SKM-1 treated with dmso at 0.1 percent for 144 hours (cell line): Measurements from ENCODE around the gene ASIC4.
A peak's percentile ranks its signal among the peaks of the same experiment; 100 is the strongest.

Experiments used
- DNase-seq: peaks from one replicate; lab custom pipeline; 2025; ENCODE audit not compliant: unreplicated experiment; lab: John Stamatoyannopoulos, UW

Gene ASIC4

DNA sequence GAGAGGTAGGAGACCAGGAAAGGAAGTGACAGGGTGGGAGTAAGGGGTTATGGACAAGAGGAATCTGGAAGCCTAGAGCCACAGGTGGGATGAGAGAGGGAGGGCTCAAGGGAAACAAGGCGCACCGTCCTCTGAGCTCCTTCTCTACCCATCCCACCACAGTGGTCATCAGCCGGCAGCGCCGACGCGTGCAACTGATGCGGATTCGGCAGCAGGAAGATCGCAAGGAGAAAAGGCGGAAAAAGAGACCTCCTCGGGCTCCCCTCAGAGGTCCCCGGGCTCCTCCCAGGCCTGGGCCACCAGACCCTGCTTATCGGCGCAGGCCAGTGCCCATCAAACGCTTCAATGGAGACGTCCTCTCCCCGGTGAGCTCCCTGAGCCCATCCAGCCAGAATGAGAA lies 34.7 kb downstream of the ASIC4 start:
- no peak for DNase-seq

DNA sequence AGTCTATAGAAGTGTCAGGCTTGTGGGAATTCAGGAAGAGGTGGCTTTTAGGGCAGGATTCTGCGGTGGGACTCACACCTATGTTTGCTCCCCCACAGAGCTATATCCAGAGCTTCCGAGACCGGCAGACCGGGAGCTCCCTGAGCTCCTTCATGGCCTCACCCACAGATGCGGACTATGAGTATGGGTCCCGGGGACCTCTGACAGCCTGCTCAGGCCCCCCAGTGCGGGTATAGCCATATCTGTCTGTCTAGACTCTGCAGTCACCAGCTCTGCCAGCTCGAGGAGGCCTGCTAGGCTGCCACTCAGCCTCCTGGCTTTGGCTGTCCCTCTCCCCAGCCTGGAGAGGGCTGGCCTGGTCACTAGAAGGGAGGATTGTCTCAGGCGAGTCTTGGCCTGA lies 35.3 kb downstream of the ASIC4 start:
- DNase-seq: no peak

DNA sequence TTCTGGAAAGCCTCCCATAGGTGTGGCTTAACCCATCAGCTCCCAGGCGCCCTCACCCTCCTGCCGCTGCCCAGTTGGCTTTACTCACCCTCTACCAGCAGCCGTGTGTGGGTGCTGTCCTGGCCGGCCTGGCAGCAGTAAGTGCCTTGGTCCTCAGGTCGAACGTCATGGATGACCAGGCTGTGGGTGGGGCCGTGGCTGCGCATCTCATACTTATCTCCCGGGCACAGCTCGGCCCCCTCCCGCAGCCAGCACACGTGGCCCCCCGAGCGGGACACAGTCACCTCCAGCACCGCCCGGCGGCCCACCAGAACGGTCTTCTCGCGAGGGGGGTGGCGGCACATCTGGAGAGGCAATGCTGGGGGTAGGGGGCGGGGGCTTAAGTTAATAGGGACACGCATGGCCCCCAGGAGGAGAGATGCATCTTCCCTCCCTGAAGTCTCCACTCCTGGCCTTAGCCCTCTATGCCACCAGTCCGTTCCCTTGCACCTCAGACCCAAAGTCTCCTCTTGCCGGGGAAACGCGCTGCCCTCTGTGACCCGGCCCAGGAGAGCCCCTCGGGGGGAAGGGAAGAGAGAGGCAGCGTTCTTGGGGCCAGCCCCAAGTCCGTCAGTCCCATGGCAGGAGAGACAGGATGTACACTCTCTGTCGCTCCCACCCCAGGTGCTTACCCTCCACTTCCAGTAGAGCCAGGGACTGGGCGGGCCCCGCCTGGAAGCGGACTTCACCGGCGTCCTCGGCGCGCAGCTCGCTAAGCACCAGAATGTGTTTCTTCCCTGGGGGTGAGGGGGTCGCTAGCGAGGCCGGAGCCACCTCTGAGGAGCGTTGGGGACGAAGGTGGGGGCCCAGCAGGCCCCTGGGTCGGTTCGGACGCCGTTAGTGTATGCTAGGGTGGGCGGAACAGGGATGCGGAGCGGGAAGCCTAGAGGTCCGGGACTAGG lies 37.4 kb downstream of the ASIC4 start:
- no peak for DNase-seq

DNA sequence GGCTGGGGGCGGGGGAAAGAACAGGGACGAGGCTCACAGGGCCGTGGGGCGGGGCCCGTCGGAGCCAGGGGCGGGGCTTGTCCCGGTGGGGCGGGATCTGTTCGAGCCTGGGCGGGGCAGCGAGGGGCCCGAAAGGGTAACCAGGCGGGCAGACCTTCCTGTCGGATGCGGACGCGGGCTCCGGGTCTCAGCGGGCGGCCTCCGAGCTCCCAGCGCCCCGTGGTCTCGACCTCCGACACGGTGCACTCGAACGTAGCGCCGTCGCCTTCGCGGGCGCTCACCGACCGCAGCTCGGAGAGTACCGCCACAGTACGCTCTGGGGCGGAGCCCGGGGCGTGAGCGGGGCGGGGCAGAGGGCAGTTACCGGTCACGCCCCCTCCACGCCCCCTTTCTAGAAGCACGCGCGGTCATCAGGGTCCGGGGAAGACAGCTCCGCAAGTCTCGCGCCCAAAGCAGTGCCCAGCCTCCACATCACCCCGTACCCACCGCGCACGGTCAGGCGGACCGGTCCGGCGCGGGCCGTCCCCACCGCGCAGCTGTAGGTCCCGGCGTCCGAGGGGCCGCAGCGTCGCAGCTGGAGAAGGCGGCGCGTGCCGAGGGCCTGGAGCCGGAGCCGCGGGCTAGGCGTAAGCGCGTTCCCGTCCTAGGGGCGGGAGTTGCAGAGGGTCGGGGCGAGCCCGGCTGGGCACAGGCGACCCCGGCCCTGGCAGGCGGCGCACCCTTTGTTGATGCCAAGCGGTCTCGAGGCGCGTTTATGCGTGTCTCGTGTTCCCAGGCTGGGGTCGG lies 38.3 kb downstream of the ASIC4 start:
- DNase-seq: peak; percentile 66

DNA sequence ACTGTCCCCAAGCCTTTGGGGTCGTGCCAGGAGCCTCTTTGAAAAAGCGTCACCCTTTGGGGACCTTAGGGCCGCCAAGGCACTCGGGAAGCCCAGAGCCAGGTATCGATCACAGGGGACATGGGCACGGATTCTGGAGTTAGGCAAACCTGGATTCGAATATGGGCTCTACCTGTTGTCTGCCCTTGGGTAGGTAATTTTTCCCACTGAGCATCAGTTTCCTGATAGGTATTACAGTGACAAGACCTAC lies 38.8 kb downstream of the ASIC4 start:
- DNase-seq: no peak

DNA sequence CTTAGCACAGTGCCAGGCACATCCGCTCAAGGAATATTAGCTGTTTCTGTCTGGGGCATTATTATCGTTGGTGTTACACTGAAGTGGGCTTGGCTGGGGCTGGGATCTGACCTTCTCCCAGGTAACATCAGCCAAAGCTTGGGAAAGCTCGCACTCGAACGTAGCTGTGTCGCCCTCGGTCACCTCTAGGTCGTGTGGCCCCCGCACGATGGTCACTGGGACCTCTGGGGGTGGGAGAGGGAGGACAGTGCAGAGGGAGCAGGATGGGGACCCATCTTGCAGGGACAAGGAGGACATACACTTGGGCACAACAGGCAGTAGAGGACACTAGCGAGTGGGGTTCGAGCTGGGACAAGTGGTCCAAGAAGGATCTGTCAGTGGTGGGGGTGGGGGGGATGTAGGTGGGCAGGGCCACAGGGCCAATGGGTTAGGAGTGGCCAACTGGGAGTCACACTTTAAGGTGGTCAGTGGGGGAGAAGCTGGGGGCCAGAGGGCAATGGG lies 39.2 kb downstream of the ASIC4 start:
- DNase-seq: no peak

DNA sequence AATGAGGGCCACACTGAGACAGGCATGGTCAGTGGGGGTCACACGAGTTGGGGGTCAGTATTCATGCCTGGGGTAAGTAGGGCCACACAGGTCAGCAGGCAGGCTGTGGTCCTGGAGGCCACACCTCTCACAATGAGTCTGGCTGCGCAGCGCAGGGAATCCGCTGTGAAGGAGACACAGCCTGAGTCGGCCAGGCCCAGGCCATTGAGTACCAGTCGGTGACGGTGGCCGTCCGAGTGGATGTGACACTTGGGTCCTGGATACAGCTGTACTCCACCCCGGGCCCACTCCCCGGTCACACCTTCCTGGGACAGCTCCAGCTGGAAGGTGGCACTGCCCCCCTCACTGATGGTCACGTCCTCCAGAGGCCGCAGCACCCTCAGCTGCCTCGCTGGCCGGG lies 40.1 kb downstream of the ASIC4 start:
- DNase-seq: no peak

DNA sequence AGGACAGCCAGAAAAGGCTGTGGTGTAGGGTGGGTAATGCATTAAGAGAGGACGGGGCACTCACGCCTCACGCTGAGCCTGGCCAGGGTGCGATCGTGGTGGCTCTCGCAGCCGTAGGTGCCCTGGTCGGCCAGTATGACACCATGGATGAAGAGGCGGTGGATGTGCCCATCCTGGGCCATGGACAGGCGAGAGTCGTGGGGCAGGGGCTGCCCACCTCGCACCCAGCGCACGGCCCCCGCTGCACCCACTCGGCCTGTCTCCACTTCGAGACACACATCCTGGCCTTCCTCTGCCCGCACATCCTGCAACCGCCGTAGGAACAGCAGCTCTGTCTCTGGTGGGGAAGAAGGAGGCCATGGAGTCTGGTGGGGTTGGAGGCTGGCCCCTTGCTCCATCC lies 41.7 kb downstream of the ASIC4 start:
- no peak for DNase-seq

DNA sequence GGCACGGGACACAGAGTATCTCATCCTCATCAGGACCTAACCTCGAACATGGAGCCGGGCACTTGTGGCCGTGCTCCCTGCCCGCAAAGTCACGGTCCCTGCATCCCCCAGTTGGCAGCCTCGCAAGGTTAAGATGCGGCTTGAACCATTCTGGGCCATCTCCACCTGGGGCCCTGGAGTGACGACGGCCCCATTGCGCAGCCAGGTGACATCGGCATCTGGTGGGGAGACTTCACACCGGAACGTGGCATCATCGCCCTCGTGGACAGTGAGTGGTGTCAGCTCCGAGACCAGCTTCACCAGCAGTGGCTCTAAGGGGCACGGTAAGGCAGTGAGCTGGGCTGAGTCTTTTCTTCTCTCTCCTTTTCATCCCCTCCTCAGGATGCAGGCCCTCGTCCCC lies 42.1 kb downstream of the ASIC4 start:
- DNase-seq: no peak

DNA sequence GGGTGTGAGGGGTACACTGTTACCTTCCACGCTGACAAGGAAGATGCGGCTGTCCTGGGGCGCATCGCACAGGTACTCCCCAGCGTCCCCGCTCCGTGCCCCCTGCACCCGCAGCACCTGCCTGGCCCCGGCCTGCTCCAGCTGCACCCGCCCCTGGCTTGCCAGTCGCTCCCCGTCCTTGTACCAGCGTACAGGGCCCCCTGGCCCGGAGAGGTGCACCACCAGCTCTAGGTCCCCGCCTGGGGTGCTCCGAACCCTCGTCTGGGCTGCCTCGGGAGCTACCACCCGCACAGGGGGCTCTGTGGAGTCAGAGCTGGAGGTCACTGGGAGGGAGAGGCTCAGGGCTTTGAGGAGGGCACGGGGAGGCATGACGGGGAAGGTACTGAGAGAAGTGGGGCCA lies 43.0 kb downstream of the ASIC4 start:
- DNase-seq: no peak

DNA sequence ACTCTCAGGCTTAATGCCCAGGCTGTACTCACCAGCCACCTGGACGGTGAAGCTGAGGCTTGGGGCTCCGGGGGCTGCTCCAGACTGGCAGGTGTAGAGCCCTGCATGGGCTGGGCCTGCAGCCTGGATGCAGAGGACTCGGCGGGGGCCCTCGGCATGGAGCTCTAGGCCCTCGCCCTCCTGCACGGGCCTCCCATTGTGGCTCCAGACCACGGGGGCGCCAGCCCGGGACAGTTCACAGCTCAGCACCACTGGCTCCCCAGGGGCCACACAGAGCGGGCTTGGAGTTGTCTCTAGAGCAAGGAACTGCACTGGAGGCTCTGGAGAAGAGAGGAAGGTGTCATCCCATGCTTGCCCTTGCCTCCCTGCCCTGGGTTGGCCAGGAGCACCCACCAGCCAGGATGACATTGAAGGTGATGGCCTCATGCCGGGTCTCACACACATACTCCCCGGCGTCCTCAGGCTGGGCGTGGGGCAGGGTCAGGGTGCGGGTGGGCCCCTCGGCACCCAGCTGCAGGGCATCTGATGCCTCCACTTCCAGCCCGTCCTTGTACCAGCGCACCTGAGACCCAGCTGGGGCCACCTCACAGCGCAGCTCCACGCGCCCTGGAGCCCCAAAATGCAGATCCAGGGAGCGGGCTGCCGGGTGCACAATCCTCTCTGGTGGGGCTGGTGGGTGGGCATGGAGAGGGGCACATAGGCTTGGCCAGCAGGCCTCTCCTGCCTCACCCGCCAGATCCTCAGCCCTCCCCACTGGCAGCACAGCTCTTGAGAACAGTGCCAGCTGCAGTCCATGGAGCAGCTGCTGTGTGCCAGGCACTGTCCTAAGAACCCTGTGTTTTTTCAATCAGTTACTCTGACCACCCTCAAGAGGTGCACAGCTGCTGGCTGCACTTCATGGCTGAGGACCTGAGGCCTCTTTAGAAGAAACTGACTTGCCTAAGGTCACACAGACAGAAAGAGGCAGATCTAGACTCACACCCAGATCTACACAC lies 43.8 kb downstream of the ASIC4 start:
- DNase-seq: no peak

DNA sequence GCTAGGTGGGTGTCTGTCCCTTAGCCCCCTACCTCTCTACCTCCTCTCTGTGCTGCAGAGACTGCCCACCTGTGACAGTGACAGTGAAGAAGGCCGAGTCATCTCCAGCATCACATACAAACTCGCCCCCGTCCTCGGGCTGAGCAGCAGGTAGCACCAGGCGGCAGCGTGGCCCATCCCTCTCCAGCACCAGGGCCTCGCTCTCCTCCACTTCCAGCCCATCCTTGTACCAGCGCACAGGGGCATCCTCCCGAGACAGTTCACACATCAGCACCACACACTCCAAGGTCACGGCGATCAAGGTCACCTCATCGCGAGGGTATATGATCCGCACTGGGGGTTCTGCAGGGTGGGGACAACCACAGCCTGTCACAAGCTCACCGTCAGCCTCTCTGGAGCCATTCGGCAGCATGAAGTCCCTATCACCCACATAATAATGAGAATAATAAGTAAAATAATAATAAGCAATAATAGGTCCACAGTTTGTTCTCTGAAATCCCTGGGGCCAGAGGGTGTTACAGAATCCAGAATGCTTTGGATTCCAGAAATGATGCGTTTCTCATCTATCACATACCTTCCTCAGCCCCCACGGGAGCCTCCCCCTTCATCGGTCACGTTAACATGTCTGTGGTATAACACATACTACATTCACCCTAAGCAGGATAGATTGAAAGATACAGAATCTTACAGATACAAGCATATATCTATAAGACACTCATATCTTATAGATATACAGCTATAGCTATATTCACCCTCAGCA lies 45.1 kb downstream of the ASIC4 start:
- DNase-seq: no peak

DNA sequence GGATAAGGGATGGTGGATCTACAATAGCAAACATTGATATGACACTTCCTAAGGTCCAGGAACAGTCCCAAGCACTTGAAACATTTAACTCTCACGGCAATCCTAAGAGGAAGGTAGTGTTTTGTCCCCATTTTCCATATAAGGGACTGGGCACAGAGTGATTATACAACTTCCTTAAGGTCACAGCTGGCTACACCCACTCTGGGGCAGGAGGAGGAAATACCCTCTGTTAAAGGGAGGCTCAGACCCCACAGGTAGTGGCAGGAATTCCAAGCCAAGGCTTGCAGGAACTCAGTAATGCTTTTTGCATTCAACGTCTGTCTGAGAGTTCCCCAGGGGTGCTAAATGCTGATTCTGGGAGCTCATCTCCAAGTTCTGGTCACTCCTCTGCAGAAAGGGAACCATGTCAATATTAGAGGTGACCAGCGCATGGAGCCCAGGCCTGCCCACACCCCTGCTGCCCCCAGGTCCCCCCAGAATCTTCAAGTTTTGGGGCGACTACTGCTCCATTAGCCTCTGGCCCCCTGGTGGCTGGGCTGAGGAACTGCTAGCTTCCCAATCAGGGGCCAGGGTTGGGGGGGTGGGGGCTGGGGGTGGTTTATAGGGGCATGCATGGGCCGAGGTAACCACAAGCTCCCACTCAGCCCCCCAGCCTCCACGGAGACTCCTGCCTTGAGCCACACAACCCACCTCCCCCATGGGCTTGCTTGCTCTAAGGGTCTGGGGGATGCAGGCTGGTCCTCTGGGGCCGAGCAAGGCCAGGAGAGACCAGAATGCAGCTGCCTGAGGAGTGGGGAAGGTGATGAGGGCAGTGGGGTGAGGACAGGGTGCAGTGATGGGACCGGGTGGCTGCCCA lies 46.0 kb downstream of the ASIC4 start:
- no peak for DNase-seq

DNA sequence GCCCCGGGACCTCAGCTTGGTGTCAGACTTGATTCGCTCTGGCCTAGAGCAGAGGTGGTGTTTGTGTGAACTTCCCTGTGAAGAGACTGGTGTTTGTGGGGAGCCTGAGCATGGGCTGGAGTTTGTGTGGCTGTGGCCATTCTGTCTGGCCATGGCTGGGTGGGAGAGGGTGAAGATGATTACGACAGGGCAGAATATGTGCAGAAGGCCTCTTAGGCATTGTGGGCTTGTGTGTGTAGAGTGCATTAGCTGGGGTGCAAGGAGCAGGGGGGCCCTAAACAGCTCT lies 46.6 kb downstream of the ASIC4 start:
- DNase-seq: no peak

DNA sequence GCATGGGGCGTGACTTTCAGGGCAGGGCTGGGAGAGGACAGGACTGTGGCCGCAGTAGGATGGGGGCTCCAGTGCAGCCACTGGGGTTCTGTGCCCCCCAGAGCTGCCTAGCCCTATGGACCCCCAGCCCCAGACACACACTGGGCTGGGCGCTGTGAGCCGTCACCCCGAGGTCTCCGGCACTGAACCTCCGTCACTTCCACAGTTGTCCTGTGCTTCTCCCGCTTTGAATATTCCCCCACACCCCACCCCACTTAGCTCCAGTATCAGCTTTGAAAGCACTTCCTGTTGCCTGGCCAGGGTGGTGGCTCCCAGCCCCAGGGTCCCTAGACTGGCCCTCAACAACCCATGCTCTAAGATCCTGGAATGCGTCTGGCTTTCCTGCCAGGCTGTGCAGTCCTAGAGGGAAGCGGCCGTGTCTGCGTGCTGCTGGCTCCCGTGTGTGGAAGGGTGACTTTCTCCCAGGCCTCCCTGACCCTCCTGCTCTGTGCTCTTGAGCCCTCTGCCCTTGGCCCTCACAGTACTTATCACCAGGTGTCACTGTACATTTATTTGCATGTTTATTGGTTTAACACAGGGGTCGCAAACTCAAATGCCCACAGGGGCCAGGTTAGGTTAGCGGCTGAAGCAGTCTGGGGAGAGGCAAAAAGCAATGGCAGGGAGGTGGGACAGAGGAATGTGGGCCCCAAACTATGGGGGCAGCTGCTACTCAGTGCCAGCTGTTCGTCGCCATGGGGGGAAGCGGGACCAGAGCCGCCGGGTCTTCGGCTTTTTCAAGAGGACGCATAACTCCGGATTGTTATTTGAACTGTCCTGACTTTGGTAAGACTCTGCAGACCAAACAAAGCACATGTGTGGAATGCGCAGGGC lies 47.1 kb downstream of the ASIC4 start:
- DNase-seq: no peak

DNA sequence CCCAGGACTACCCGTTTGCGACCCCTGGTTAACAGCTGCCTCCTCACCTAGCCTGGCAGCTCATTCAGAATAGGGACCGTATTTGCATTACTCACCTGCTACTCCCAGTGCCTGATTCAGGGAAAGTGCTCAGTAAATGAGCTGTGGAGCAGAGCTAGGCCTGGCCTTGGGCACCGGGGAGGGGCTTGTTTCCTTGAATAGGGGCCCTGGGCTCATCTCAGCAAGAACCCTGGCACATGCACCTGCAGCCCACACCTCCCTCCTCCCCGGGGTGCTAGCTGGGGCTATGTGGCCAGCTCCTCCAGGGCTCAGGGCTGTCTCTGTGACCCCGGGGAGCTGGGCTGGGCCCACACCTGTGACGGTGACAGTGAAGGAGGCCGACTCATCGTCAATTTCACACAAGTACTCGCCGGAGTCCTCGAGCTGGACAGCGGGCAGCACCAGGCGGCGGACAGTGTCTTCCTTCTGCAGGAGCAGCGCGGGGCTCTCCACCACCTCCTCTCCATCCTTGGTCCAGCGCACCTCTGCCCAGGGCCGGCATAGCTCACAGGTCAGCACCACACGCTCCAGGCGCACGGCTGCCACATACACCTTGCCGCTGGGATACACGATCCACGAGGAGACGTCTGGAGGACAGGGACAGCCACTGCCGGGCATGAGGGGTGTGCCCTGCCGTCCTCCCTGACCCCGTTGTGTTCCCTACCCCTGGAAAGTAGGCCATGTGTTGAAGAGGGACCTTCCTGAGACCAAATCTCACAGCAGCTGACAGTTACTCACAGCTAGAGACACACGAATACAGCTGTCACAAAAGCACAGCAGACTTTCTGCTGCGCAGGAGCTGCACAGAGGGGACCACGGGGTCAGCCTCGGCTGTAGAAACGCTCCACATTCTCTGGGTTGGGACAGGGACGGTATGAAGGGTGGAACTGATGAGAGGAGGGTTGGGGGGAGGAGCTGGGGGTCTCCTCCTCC lies 48.1 kb downstream of the ASIC4 start:
- no peak for DNase-seq

DNA sequence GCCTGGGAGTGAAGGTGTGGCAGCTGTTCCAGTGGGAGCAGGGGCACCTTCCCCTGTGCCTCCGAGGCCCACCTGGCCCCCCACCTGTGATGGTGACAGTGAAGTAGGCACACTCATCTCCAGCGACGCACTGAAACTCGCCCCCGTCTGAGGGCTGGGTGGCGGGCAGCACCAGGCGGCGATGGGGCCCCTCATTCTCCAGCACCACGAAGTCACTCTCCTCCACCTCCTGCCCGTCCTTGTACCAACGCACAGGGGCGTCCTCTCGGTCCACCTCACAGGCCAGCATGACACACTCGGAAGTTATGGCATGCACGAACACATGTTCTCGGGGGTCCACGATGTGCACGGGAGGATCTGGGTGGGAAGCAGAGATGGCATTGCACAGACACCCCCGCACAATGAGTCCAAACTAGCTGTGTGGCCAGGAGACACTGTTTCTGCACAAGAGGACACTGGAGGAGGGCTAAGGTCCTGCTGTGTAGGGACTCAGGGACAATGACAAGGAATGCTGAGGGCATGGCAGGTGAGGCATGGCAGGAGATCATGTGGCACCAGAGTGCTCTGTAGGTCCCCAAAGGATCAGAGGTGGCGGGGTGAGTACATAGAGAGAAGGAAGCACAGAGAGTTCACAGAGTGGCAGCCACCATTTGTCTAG lies 49.1 kb downstream of the ASIC4 start:
- DNase-seq: no peak
